NT2/D1 (cell line): ENCODE results near the gene SRSF1.
"Not testable (repeated sequence)": the region's sequence is repeated elsewhere in the genome, so short reads cannot be mapped to it uniquely, and the experiment has no call there.

Experiments
- DNase-seq: peaks from one replicate; pipeline ENCODE4 v3.0.0-alpha.2; 2011; ENCODE audit warnings: low read depth, low spot score
- H3K27me3 ChIP-seq: 2 replicates; pipeline ENCODE4 v1.6.0; 2011; ENCODE audit warnings: mild to moderate bottlenecking; ENCODE audit not compliant: insufficient read length, insufficient read depth
- H3K36me3 ChIP-seq: 2 replicates; pipeline ENCODE4 v1.6.1; 2011; ENCODE audit warnings: mild to moderate bottlenecking, low read length, mixed read lengths; ENCODE audit not compliant: insufficient read depth, insufficient read length
- H3K4me1 ChIP-seq: 2 replicates; pipeline ENCODE4 v1.5.1; 2011; ENCODE audit not compliant: insufficient read depth, insufficient read length
- H3K4me3 ChIP-seq: 2 replicates; pipeline ENCODE4 v1.5.1; 2011; ENCODE audit warnings: low read depth; ENCODE audit not compliant: insufficient read length
- H3K9ac ChIP-seq: 2 replicates; pipeline ENCODE4 v1.6.0; 2011; ENCODE audit warnings: low read depth; ENCODE audit not compliant: insufficient read length
- H3K9me3 ChIP-seq: 2 replicates; pipeline ENCODE4 v1.5.1; 2011; ENCODE audit warnings: mild to moderate bottlenecking, low read length; ENCODE audit not compliant: insufficient read depth
- SUZ12 ChIP-seq: IDR thresholded peaks from 2 replicates; pipeline ENCODE4 v1.6.1; 2011; ENCODE audit not compliant: insufficient read length, insufficient read depth; ENCODE audit errors: extremely low read depth
- YY1 ChIP-seq: IDR thresholded peaks from 2 replicates; pipeline ENCODE4 v1.6.1; 2011; ENCODE audit not compliant: insufficient read length, insufficient read depth
- ZNF274 ChIP-seq: IDR thresholded peaks from 2 replicates; pipeline ENCODE4 v1.6.1; 2011; ENCODE audit warnings: mild to moderate bottlenecking, low read depth, low read length

SRSF1 gene

DNA sequence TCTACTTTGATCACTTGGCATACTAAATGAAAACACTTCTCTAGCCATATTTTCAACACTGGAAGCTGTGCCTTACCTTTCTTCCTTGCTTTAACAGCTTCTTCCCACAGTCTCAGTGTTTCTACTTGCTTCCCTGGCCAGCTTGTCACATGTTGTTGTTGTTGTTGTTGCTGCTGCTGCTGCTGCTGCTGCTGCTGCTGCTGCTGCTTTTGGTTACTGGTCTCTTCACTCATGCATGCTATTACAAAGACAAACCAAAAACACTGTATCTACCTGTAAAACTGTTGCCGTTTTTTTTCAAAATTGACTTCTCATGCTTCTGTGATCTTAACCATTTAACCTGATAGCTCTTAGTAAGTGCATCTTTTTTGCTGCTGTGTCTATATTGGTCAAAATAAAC lies 28.0 kb downstream of the SRSF1 start:
- H3K4me3 ChIP-seq: no peak overlapping the region
- no peak overlapping the region for H3K9ac ChIP-seq
- peaks cover 3% of the 10 kb centered on the region for H3K4me1 ChIP-seq
- peaks cover 91% of the 10 kb centered on the region for H3K36me3 ChIP-seq
- H3K9me3 ChIP-seq: no peaks in the 10 kb centered on the region
- TF ChIP-seq SUZ12 (no peak), YY1 (no peak), ZNF274 (no peak)
- no peaks in the 10 kb centered on the region for H3K27me3 ChIP-seq
- DNase-seq: no peak

GRCh38 chr17:57976594-57976993 lies 30.5 kb downstream of the SRSF1 start:
- no peaks in the 10 kb centered on the region for H3K4me1 ChIP-seq
- H3K36me3 ChIP-seq: peaks cover 92% of the 10 kb centered on the region
- no peaks in the 10 kb centered on the region for H3K27me3 ChIP-seq
- H3K9ac ChIP-seq: no peak overlapping the region
- H3K4me3 ChIP-seq: no peak overlapping the region
- no peaks in the 10 kb centered on the region for H3K9me3 ChIP-seq
- TF ChIP-seq YY1 (no peak), ZNF274 (no peak), SUZ12 (no peak)
- DNase-seq: no peak

DNA sequence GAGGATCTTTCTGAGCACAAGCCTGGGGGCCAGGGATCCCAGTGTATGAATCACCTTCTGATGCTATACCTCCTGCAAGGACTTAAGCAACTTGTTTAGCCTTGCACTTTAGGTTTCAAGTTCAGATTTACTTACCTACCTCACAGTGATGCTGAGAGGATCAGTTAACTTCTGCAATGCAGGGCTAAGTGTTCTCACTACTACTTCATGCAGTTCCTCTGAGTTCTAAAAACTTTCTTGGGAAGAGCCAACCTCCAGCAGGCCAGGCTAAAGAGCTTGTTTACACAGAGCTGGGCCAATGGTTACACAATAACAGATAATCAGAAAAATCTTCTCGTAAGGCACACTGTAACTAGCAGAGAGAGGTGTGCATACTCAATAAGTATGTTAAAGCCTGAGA lies 32.0 kb downstream of the SRSF1 start:
- Histone ChIP-seq H3K9me3 (no peaks in the 10 kb centered on the region), H3K9ac (no peak overlapping the region), H3K4me3 (no peak overlapping the region), H3K27me3 (no peaks in the 10 kb centered on the region), H3K4me1 (no peaks in the 10 kb centered on the region), H3K36me3 (peaks cover 78% of the 10 kb centered on the region)
- TF ChIP-seq YY1 (no peak), ZNF274 (no peak), SUZ12 (no peak)
- DNase-seq: no peak

GRCh38 chr17:57974053-57974824 lies 32.8 kb downstream of the SRSF1 start:
- not testable (repeated sequence) for H3K9ac ChIP-seq, DNase-seq, H3K9me3 ChIP-seq, H3K27me3 ChIP-seq, H3K4me1 ChIP-seq, H3K4me3 ChIP-seq
- H3K36me3 ChIP-seq: peaks cover 70% of the 10 kb centered on the region

DNA sequence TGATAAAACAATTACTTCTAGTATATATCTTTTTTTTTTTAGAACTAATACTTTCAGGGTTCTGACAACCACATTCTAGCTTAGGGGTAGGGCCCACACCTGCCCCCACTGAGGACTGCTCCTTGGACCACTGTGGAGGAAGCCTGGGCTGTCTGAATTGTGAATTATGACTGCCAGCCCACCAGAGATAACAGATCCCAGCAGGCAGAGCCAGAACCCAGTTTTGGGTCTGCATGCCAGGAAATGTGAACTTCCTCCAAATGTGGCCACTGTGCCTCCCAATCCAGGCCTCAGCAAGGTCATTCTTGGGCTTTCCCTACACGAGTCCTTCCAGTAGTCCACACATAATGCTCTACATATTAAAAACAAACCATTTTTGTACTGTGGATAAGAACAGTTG lies 34.9 kb downstream of the SRSF1 start:
- H3K9ac ChIP-seq: no peak overlapping the region
- no peak overlapping the region for H3K4me3 ChIP-seq
- no peak for DNase-seq
- no peaks in the 10 kb centered on the region for H3K9me3 ChIP-seq
- peaks cover 54% of the 10 kb centered on the region for H3K36me3 ChIP-seq
- no peaks in the 10 kb centered on the region for H3K4me1 ChIP-seq
- H3K27me3 ChIP-seq: no peaks in the 10 kb centered on the region
- TF ChIP-seq SUZ12 (no peak), YY1 (no peak), ZNF274 (no peak)

DNA sequence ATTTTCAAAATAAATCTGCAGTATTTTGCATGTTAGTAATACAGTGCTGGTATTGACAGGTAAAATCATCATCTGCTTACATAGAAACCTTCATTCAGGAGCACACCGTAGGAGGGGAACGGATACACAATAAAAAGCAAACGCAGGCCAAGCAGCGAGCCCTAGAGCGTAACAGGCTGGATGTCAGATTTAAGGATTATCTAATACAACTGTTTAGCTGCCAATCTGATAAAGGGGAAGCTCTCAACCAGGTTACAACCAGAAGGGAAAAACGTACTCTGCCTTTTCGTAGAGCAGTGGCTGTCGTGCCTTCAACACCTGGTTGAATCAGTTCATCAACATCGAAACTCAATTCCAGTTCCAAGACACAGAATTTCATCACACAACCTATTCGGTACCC lies 35.5 kb downstream of the SRSF1 start:
- no peak overlapping the region for H3K9ac ChIP-seq
- H3K27me3 ChIP-seq: no peaks in the 10 kb centered on the region
- H3K9me3 ChIP-seq: no peaks in the 10 kb centered on the region
- peaks cover 48% of the 10 kb centered on the region for H3K36me3 ChIP-seq
- DNase-seq: no peak
- TF ChIP-seq ZNF274 (no peak), SUZ12 (no peak), YY1 (no peak)
- H3K4me3 ChIP-seq: no peak overlapping the region
- H3K4me1 ChIP-seq: no peaks in the 10 kb centered on the region

DNA sequence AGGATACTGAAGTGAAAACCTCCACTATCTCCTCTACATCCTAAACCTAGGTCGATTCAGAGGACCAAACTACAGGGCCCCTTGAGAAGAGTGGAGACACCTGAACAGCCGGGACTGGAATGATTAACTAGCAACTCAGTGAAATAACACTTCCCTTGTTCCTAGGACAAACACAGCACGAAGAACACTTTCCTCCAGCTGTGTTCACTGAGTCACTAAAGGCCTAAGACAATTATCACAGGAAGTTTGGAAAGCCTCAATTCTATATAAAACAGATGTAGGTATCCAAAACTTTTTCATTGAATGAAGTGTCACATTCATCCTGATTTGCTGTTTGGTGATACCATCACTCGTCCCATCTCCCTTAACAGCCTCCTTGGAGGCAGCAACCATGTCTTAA lies 36.3 kb downstream of the SRSF1 start:
- Histone ChIP-seq H3K9me3 (no peaks in the 10 kb centered on the region), H3K9ac (no peak overlapping the region), H3K27me3 (no peaks in the 10 kb centered on the region), H3K4me1 (no peaks in the 10 kb centered on the region), H3K4me3 (no peak overlapping the region), H3K36me3 (peaks cover 40% of the 10 kb centered on the region)
- TF ChIP-seq ZNF274 (no peak), YY1 (no peak)
- DNase-seq: no peak

GRCh38 chr17:57968456-57968855 lies 38.6 kb downstream of the SRSF1 start:
- H3K9ac ChIP-seq: no peak overlapping the region
- no peak for DNase-seq
- H3K4me3 ChIP-seq: no peak overlapping the region

More at GRCh38 chr17:57968456-57968855, 38.6 kb downstream of the SRSF1 start:
- TF ChIP-seq ZNF274 (no peak), SUZ12 (no peak), YY1 (no peak)
- Histone ChIP-seq H3K36me3 (peaks cover 18% of the 10 kb centered on the region), H3K9me3 (no peaks in the 10 kb centered on the region), H3K27me3 (no peaks in the 10 kb centered on the region), H3K4me1 (no peaks in the 10 kb centered on the region)
